HG03432 (cell line): ENCODE data around the gene HOOK2.
"Not testable (repeated sequence)": the region's sequence is repeated elsewhere in the genome, so short reads cannot be mapped to it uniquely, and the experiment has no call there.

ENCODE experiments used
- ATAC-seq: cut with Tn5 transposase; IDR thresholded peaks from one replicate; pipeline ENCODE4 v1.9.1; 2021; ENCODE audit warnings: mild to moderate bottlenecking, moderate library complexity; ENCODE audit not compliant: unreplicated experiment

HOOK2 gene

DNA sequence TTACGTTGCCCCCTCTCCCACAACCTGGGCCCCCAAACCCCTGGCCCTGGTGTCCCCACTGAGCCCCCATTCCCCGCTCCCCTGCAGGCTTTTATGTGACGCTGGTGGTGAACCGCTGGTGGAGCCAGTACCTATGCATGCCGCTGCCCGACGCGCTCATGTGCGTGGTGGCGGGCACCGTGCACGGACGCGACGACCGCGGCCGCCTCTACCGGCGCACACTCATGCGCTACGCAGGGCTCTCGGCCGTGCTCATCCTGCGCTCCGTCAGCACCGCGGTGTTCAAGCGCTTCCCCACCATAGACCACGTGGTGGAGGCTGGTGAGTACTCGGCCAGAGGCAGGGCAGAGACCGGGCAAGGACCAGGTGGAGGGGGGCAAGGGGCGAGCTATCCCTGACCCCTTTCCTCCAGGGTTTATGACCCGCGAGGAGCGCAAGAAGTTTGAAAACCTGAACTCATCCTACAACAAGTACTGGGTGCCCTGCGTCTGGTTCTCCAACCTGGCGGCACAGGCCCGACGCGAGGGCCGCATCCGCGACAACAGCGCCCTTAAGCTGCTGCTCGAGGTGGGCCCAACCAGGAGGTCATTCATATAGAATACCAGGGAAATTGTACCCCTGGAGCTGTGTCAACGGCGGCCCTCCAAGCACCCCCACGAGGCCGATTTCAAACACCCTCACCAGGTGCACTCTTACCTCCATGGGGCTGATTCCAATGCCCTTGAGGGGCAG lies 20.7 kb downstream of the HOOK2 start:
- no peak for ATAC-seq

DNA sequence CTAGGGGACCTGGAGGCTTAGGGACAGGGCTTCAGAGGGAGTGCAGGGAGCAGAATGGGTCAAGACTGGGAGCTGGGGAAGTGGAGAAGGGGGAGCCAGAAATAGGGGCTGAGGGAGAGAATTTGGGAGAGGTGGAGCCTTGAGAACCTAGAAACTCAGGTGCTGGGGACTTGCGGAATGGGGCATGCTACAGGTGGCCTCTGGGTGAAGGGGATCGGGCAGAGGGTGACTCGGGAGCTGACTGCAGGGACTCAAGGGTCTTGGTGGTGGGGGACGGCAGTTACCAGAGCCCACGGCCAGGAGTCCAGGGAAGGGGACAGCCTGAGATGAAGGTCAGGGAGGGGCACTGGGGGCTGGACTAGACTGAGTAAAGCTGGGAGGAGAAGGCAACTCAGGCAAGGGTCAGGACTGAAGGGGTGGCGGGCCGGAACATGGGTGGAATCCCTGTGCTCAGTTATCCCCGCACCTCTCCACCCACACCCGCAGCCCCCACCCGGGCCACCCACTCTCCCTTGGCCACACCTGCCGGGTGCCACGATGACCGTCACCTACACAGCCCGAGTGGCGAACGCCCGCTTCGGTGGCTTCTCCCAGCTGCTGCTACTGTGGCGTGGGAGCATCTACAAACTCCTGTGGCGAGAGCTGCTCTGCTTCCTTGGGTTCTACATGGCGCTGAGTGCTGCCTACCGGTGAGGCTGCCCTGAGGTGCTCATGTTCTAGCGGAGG lies 23.1 kb downstream of the HOOK2 start:
- no peak for ATAC-seq

DNA sequence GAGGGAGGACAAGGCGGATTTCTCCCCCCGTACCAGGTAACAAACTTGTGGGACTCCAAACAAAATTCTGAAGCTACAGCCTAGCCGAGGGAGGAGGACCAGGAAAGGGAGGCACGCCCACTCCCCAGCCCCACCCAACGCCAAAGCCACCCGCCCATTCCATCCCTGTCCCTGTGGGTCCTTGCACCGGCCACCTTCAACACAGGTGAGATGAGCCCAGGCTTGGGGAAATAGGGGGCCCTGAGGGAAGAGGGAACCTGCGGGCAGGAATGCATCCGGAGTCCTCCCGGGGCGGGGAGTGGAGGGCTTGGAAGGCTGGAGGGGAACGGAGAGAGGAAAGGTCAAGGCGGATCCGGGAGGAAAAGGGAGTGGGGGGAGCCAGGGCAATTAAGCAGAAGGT lies 23.7 kb downstream of the HOOK2 start, which contains the start of gene BEST2:
Gene BEST2, plus strand, starts transcription at position 157 of the 400 bp plus-strand sequence. CDS start 802 bp downstream, outside the sequence.
- ATAC-seq: no peak

DNA sequence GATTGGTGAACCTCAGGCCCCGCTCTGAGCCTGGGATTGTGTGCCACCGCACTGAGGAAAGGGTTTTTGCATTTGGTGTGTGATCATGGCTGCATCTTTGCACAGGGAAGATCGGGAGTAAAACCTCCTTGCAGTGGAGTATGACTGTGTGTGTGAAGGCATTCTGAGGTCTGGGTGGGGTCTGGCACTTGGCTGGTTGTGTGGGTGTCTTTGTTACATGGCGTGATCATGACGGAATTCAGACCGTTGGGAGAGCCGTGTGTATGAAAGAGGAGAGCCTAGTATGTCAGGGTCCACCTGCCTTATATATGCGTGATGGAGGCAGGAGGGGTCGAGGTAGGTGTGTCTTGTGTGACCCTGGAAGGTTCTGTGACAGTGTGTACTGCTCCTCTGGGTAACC lies 24.5 kb downstream of the HOOK2 start:
- no peak for ATAC-seq

DNA sequence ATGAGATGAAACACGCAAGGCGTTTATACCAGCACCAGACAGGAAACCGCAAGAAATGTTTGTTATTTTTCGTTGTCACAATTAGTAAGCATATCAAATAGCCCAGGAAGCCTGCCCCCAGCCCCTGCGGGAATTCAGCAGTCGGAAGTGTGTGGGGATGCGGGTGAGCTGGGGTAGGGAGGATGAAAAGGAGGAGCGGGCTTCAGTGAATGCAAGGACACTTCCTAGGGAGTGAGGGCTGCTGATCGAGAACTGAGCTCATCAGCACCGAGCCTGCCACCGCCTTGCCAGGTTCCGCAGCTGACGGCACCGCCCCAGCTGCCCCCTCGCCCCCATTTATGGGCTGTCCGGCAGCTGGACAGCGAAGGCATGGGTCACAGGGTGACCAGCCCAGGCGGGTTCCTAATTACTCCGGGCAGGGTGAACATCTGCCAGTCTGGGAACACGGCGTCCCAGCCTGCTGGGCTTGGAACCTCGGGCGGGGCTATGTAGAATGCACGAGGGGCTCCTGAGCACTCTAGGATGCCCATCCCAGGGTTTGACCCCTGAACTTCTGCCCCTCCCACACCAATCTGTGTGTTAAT lies 25.3 kb downstream of the HOOK2 start:
- no peak for ATAC-seq

DNA sequence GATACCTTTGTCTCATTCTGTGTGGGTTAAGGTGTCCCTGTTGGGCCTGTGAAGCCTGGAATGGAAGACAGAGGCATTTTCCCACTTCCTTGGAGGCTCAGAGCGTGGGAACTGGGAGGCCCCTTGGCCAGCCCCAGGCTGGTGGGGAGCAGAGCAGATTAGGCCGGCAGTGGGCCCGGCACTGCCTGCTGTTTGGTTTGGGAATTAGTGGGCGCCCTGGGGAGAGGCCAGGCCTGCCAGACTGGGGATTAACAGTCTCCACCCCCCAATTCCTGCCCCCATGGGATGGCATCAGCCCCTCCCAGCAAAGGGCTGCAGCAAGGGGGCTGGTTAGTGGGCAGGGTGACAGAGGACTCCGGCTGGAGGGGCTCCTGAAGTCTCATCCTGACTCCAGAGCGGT lies 26.9 kb downstream of the HOOK2 start:
- ATAC-seq: no peak

DNA sequence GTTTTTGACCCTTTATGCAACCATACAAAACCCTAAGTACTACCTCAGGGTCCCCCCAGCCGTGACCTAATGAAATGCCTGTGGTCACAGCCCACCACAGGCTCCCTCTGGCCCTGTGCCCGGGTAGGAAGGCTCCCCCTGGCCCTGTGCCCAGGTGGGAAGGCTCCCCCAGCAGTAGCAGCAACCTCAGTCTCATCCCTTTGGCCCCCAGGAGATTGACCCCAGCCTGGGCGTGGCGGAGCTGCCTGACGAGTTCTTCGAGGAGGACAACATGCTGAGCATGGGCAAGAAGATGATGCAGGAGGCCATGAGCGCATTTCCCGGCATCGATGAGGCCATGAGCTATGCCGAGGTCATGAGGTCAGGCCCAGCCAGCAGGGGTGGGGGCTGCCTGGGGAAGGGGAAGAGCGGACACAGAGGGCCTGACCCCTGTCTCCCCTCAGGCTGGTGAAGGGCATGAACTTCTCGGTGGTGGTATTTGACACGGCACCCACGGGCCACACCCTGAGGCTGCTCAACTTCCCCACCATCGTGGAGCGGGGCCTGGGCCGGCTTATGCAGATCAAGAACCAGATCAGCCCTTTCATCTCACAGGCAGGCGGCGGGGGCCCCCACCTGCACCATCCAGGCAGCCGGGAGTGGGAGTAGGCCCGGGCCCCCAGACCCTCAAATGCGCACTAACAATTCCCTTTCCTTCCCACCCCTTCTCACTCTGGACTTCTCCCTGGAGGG lies 30.0 kb downstream of the HOOK2 start:
- ATAC-seq: no peak

DNA sequence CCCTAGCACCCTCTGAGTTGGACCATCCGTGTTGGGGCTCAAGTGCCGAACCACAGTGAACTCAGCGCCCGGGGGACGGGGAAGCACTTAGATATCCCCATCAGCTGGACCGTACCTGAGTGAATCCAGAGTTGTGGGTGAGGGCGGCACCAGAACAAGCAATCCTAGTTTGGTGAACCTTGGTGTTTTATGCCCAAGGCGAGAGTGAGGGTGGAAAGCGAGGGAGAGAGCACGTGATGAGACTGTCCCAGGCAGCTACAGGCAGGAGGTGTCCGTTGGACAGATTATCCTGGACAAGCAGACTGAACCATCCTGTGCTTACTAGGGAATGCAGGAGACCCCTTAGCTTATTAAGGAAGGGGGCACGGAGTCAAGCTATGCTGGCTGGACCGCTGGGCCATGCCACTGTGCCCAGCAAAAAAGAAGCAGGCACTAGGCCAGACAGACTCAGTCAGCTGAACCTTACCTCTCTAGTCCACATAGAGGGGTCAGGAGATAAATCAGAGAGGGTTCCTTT lies 37.5 kb downstream of the HOOK2 start:
- no peak for ATAC-seq

DNA sequence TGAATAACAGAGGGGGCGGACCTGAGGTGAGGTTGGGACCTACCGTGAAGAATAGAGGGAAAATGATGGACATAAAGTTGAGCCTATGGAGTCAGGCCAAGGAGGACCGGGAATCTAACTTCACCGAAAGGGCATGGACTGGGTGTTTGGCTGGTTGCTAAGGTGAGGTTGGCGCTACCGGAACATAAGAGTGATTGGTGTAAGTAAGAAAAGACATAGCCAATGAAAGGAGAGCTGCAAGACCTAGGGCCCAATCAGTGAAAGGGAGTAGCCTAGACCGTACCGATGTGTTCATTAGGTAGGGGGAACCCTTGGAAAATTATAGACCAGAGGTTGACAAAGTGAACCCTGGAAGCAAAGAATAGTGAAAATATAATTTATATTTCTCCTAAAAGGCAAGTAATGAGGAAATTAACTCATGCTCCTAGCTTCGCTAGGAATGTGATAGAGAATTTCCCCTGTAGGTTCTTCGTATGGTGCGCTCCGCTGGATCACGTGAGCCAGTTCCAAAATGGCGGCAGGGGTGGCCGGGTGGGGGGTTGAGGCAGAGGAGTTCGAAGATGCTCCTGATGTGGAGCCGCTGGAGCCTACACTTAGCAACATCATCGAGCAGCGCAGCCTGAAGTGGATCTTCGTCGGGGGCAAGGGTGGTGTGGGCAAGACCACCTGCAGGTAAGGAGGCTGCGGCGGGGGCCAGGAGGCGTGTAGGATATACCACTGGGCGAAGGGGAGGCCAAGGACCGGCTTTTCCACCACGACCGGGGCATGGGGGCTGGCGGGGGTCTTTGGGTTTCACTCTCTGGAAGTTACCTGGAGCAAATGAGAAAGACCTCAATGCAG lies 38.1 kb downstream of the HOOK2 start, which contains the start of gene GET3:
Gene GET3, plus strand, starts transcription at position 503 of the 840 bp plus-strand sequence. Its CDS starts 9 bp downstream, at position 512.
- ATAC-seq: peak; percentile 67

DNA sequence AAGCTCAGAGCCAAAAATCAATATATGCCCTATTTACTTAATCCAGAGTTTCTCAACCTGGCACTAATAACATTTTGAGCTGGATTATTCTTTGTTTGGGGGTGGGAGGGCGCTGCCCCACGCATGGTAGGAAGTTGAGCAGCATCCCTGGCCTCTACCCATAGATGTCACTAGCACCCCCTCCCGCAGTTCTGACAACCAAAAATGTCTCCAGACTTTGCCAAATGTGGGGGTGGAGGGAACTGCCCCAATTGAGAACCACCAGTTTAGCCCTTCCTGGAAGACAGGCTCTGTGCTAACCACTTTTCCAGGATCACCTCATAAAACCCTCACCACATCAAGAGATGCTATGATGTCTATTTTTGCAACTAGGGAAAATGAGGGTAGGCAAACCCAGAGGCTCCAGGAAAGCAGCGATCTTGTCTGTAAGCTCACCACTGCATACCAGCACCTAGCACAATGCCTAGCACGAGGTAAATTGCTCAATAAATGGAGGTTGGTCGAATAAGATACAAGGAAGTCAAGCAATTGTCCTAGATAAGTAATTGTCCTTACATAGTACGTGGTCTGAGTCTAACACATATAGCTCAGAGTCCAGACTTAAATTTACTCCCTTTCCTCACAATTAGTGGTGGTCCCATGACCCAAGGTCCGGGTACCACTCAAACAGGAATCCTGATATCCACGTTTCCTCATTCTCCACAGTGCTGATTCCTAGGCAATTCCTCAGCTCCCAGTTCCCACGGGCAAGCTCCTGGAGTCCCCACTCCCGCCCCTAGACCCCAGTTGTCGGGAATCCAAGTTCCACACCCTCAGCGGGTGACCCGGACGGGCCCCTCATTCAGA lies 41.8 kb downstream of the HOOK2 start:
- ATAC-seq: no peak

DNA sequence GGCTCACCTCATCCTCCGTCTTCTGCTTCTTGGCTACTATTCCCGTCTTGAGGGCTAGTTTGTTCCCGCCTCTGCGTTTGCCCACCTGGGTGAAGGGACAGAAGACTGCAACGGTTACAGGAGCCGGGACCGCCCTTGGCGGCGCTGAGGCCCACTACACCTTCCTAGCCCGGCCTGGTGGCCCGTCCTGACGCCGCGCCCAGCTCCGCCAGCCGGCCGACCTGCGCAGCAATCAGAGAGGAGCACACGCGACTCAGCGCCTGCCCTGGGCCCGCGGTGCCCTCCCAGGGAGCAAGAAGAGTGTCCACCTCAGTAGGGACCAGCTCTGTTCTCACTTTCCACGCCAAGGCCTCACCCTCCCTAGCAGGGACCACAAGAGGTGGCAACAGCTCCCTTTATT lies 44.0 kb downstream of the HOOK2 start:
- no peak for ATAC-seq

DNA sequence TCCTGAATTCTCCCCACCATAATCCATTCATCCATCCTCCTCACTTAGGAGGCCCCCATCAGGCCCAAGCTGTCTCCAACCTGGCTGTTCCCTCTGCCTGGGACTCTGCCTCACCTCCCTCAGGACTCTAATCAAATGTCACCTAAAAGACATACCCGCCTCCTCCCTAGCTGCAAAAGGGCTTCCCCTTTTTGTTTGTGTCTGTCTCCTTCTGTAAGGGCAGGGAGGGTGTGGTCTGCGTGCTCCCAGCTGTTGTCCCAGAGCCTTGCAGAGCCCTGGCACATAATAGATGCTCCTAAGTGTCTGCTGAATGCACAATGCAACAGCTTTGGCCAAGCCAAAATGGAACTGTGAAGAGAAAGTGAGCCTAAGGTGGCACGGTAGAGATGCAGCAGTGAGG lies 45.3 kb downstream of the HOOK2 start:
- ATAC-seq: no peak

DNA sequence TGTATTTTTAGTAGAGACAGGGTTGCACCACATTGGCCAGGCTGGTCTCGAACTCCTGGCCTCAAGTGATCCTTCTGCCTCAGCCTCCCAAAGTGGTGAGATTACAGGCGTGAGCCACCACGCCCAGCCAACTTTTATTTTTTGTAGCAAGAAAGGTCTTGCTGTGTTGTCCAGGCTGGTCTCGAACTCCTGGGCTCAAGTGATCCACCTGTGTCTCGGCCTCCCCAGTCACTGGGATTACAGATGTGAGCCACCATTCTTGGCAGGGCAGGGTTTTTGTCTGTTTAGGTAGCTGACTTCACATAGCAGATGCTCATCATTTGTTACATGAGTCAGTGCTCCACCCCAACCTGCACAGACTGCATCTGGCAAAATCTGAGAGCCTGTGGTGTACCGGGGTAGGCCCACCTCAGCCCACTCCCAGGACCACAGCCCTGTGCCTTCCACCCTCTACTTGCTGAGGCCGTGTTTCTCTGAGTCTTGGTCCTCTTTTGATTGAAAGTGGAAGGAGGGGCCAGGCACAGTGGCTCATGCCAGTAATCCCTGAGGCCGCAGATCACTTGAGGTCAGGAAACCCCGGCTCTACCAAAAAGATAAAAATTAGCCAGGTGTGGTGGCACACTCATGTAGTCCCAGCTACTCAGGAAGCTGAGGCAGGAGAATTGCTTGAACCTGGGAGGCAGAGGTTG lies 47.5 kb downstream of the HOOK2 start:
- ATAC-seq: no peak

DNA sequence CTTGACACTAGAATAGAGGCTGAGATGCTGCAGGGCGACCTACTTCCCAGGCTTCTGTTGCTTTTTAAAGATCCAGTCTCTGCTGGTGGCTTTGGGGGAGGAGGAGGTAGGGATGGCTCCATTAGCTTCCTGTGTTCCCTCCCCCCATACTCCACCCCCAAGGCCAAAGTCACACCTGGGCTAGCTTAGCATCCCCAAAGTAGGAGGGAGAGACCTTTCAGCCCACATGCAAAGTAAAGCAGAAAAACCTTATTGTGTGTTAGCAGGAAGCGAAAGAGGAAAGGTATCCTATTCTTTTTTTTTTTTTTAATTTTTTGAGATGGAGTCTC lies 48.4 kb downstream of the HOOK2 start:
- ATAC-seq: no peak

DNA sequence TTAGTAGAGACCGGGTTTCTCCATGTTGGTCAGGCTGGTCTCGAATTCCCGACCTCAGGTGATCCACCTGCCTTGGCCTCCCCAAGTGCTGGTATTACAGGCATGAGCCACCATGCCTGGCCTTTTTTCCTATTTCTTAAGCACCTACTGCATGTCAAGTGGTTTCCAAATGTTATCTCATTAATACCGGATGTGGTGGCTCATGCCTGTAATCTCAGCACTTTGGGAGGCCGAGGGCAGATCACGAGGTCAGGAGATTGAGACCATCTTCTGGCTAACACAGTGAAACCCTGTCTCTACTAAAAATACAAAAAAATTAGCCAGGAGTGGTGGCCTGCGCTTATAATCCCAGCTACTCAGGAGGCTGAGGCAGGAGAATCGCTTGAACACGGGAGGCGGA lies 49.7 kb downstream of the HOOK2 start:
- not testable (repeated sequence) for ATAC-seq

DNA sequence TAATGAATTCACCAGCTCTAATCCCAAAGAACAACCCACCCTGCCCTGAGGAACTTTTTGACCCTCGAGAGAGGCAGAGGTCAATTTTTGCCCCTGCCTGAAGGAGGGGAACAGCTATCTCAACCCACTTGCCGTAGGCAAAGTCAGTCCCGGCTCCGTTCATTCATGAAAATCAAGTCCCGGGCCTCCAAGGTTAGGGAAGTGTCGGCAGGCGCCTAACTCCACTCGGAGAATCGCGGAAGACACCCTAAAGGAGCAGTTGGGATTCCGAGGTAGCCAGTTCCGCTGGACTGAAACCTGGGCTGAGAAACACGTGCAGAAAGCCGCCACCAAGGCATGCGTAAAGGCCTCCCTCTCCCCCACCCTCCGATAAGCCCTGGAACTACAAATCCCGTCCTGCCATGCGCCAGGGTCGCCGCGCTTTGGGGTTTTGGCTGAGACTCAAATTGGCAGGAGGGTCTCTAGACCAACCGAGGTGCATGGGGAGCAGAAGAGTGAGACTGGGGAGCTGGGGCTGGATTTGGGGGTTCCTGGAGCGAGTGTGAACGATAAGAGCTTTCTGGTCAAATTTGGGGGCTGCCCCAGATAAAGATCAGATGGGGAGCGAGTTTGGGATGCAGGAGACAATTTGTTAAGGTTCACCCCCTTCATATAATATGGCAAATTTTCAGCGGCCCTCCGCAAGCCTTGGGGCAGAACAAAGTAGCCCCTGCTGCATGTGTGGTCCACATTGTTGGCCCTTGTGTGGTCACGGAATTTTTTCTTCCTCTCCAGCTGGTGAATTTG lies 51.5 kb downstream of the HOOK2 start, which contains the start of gene TNPO2:
Gene TNPO2, minus strand, starts transcription at position 292 of the 786 bp plus-strand sequence. CDS start 2,955 bp downstream, outside the sequence.
- ATAC-seq: peak; percentile 24

DNA sequence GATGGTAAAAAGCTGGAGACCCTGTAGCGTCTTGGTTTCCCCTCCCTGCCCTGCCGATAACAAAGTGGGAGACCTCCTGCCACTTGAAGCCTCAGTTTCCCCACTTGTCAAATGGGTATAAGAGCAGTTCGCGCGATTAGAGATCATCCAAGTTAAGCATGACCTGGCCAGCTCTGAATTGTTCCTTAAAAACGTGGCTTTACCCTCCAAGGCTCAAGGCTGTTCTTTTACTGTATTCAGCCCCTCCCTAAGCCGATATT lies 52.0 kb downstream of the HOOK2 start:
- ATAC-seq: no peak
